ENCODE results near the gene GTPBP1.
A peak's percentile ranks its signal among the peaks of the same experiment; 100 is the strongest.

The GTPBP1 gene

DNA sequence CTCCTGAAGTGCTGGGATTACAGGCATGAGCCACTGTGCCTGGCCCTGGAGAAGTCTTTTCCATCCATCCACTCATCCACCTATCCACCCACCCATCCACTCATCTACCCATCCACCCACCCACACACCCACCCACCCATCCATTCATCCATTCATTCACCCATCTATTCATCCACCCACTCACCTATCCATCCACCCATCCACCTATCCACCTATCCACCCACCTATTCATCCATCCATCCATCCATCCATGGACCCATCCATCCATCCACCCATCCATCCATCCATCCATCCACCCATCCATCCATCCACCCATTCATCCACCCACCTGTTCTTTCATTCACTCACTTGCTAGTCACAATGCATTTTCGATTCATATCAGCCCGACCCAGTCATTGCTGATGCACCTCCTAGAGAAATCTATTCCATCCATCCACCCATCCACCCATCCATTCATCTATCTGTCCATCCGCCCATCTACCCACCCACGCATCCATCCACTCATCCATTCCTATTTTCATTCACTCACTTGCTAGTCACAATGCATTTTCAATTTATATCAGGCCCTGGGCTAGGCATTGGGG is 67.7 kb downstream of the GTPBP1 start:
- TF ChIP-seq, protein P1, sequence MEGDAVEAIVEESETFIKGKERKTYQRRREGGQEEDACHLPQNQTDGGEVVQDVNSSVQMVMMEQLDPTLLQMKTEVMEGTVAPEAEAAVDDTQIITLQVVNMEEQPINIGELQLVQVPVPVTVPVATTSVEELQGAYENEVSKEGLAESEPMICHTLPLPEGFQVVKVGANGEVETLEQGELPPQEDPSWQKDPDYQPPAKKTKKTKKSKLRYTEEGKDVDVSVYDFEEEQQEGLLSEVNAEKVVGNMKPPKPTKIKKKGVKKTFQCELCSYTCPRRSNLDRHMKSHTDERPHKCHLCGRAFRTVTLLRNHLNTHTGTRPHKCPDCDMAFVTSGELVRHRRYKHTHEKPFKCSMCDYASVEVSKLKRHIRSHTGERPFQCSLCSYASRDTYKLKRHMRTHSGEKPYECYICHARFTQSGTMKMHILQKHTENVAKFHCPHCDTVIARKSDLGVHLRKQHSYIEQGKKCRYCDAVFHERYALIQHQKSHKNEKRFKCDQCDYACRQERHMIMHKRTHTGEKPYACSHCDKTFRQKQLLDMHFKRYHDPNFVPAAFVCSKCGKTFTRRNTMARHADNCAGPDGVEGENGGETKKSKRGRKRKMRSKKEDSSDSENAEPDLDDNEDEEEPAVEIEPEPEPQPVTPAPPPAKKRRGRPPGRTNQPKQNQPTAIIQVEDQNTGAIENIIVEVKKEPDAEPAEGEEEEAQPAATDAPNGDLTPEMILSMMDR (IDR thresholded peaks at IDR 0.05; ENCODE audit: unreplicated experiment in 3 of 3) = no peak
- no peak overlapping the region for H3K4me3 Mint-ChIP-seq
- H3K27me3 Mint-ChIP-seq (ENCODE audit: low read depth) = peaks cover 9% of the 10 kb centered on the region
- no peaks in the 10 kb centered on the region for H3K9me3 Mint-ChIP-seq
- H3K27ac Mint-ChIP-seq = no peak overlapping the region
- peaks cover 4% of the 10 kb centered on the region for H3K36me3 Mint-ChIP-seq (ENCODE audit: low read depth)
- H3K4me1 Mint-ChIP-seq = peaks cover 4% of the 10 kb centered on the region

- Mint-ChIP-seq H3K4me1 (peaks cover 4% of the 10 kb centered on the region), H3K4me3 (no peak overlapping the region), H3K27me3 (ENCODE audit: low read depth) (peaks cover 9% of the 10 kb centered on the region), H3K9me3 (no peaks in the 10 kb centered on the region), H3K27ac (peak overlapping the region in 1 of 3 experiments; percentile 17), H3K36me3 (ENCODE audit: low read depth) (peaks cover 8% of the 10 kb centered on the region)
- TF ChIP-seq, protein P1 (IDR thresholded peaks at IDR 0.05; ENCODE audit: unreplicated experiment in 3 of 3) = no peak
Measured at GRCh38 chr22:38774496-38775166, 68.9 kb downstream of the GTPBP1 start.

GRCh38 chr22:38775656-38776055 is 69.9 kb downstream of the GTPBP1 start:
- Mint-ChIP-seq H3K27me3 (ENCODE audit: low read depth) (peaks cover 9% of the 10 kb centered on the region), H3K27ac (no peak overlapping the region), H3K9me3 (no peaks in the 10 kb centered on the region), H3K4me1 (peaks cover 4% of the 10 kb centered on the region), H3K4me3 (no peak overlapping the region), H3K36me3 (ENCODE audit: low read depth) (peaks cover 13% of the 10 kb centered on the region)
- TF ChIP-seq, protein P1 (IDR thresholded peaks at IDR 0.05; ENCODE audit: unreplicated experiment in 3 of 3) = no peak

DNA sequence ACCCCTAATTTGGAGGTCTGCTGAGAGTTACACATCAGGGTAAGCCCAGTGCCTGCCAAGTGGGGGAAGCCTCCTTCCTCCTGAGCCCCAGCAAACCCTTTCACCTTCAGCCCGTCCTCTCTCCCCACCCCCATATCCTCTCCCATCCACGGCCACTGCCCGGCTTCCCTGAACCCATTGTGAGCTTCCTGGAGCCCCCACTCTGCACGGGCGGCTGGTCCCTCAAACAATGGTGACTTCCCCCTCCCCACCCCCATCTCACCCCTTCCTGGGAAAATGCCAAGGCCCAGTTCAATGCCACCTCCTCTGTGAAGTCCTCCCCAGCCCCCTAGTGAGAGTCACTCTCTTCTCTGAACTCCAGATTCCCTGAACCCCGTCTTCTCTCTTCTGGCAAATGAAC is 70.3 kb downstream of the GTPBP1 start:
- H3K27me3 Mint-ChIP-seq (ENCODE audit: low read depth) = peaks cover 6% of the 10 kb centered on the region
- TF ChIP-seq, protein P1 (IDR thresholded peaks at IDR 0.05; ENCODE audit: unreplicated experiment in 3 of 3) = no peak
- H3K4me1 Mint-ChIP-seq = peaks cover 4% of the 10 kb centered on the region
- no peak overlapping the region for H3K4me3 Mint-ChIP-seq
- no peak overlapping the region for H3K27ac Mint-ChIP-seq
- peaks cover 13% of the 10 kb centered on the region for H3K36me3 Mint-ChIP-seq (ENCODE audit: low read depth)
- no peaks in the 10 kb centered on the region for H3K9me3 Mint-ChIP-seq

GRCh38 chr22:38777087-38777671 is 71.4 kb downstream of the GTPBP1 start:
- TF ChIP-seq, protein P1 (IDR thresholded peaks at IDR 0.05; ENCODE audit: unreplicated experiment in 3 of 3) = no peak
- peaks cover 23% of the 10 kb centered on the region for H3K36me3 Mint-ChIP-seq (ENCODE audit: low read depth)
- no peak overlapping the region for H3K4me3 Mint-ChIP-seq
- H3K9me3 Mint-ChIP-seq = no peaks in the 10 kb centered on the region
- peaks cover 7% of the 10 kb centered on the region for H3K4me1 Mint-ChIP-seq
- peaks cover 3% of the 10 kb centered on the region for H3K27me3 Mint-ChIP-seq (ENCODE audit: low read depth)
- no peak overlapping the region for H3K27ac Mint-ChIP-seq

Data from nephron (organoid).